B cell (primary cell): ENCODE results near the gene NFE2L1. TPM values are rescaled to one million over a fixed set of nuclear protein-coding genes. Genes with fewer than 3 reads are reported as not detected.
"Not testable (repeated sequence)": the region's sequence is repeated elsewhere in the genome, so short reads cannot be mapped to it uniquely, and the experiment has no call there.

ENCODE experiments used
- ATAC-seq: fragments of 200-7000 bp; cut with Tn5 transposase; one replicate; pipeline ENCODE4 v1.10.0; 2021; ENCODE audit warnings: low read depth, mild to moderate bottlenecking, moderate number of reproducible peaks, moderate library complexity
- CTCF ChIA-PET: fragments of 350-600 bp; sonication (Branson Sonifier 250); formaldehyde crosslinking; loops from one replicate; lab custom pipeline; 2021; ENCODE audit warnings: antibody characterized with exemption, inconsistent platforms; lab: Charles Lee
- POLR2A ChIA-PET: fragments of 350-600 bp; sonication (Branson Sonifier 250); formaldehyde crosslinking; loops from one replicate; lab custom pipeline; 2021; ENCODE audit warnings: antibody characterized with exemption; lab: Charles Lee
- DNase-seq: peaks from one replicate; pipeline ENCODE4 v3.0.0; 2013
- H2AFZ ChIP-seq: 2 replicates; pipeline ENCODE4 v1.6.1; 2012; ENCODE audit warnings: mild to moderate bottlenecking, low read depth, low read length; ENCODE audit not compliant: insufficient read depth, poor library complexity, severe bottlenecking
- H3K27ac ChIP-seq, 2 donors: 1 replicate in 1 of 2; 2 replicates in 1 of 2; pipeline ENCODE4 v1.5.1; 2012 to 2013; ENCODE audit warnings: low read length in 2 of 2, mild to moderate bottlenecking in 2 of 2, moderate library complexity in 1 of 2
- H3K27me3 ChIP-seq, 4 experiments: fragments of 200-600 bp in 1 of 4; sonication (generic) in 1 of 4; replicated peaks in 1 of 4; 1 replicate in 2 of 4; 2 replicates in 2 of 4; pipeline versions ENCODE4 v1.6.1 to v1.7.0; 2013 to 2016; ENCODE audit warnings: low read length in 3 of 4, mild to moderate bottlenecking in 2 of 4, mixed read lengths in 1 of 4, moderate library complexity in 1 of 4; ENCODE audit not compliant: insufficient read depth in 4 of 4, control insufficient read depth in 3 of 4; ENCODE audit errors: control extremely low read depth in 1 of 4
- H3K36me3 ChIP-seq, 2 experiments: replicated peaks in 1 of 2; 1 replicate in 1 of 2; 2 replicates in 1 of 2; pipeline versions ENCODE4 v1.6.1 to v1.7.1; 2013; ENCODE audit warnings: low read length in 1 of 2; ENCODE audit not compliant: insufficient read depth in 2 of 2, control insufficient read depth in 1 of 2; ENCODE audit errors: control extremely low read depth in 1 of 2, extremely low read depth in 1 of 2
- H3K4me1 ChIP-seq, 2 donors: fragments of 200-600 bp in 1 of 2; sonication (generic) in 1 of 2; 1 replicate in 1 of 2; 2 replicates in 1 of 2; pipeline versions ENCODE4 v1.5.1 to v1.6.1; 2013 to 2017; ENCODE audit warnings: low read length in 2 of 2; ENCODE audit not compliant: control insufficient read depth in 2 of 2, insufficient read depth in 2 of 2
- H3K4me2 ChIP-seq: replicated peaks from 2 replicates; pipeline ENCODE3; 2012; ENCODE audit warnings: mild to moderate bottlenecking, low read depth, low read length; ENCODE audit not compliant: poor library complexity, severe bottlenecking
- H3K4me3 ChIP-seq, 5 experiments: fragments of 200-600 bp in 1 of 5; sonication (generic) in 1 of 5; 1 replicate in 3 of 5; 2 replicates in 2 of 5; pipeline versions ENCODE4 v1.5.1 to v1.7.0; 2011 to 2016; ENCODE audit warnings: low read length in 4 of 5, mild to moderate bottlenecking in 4 of 5, low read depth in 2 of 5, control low read depth in 1 of 5, moderate library complexity in 1 of 5; ENCODE audit not compliant: insufficient read depth in 1 of 5; ENCODE audit errors: control extremely low read depth in 1 of 5, extremely low read depth in 1 of 5
- H3K79me2 ChIP-seq: fragments of 200-600 bp; sonication (generic); one replicate; pipeline ENCODE4 v1.6.0; 2016; ENCODE audit warnings: low read length; ENCODE audit not compliant: control insufficient read depth, insufficient read depth
- H3K9ac ChIP-seq: fragments of 200-600 bp; sonication (generic); 2 replicates; pipeline ENCODE4 v1.6.1; 2017; ENCODE audit warnings: mild to moderate bottlenecking, low read length, moderate library complexity
- H3K9me3 ChIP-seq, 3 donors: one replicate each; pipeline versions ENCODE4 v1.6.1 to v1.7.1; 2013; ENCODE audit warnings: low read length in 2 of 3; ENCODE audit not compliant: control insufficient read depth in 2 of 3, insufficient read depth in 1 of 3; ENCODE audit errors: control extremely low read depth in 1 of 3
- H4K20me1 ChIP-seq: 2 replicates; pipeline ENCODE4 v1.6.0; 2012; ENCODE audit warnings: mild to moderate bottlenecking, low read length; ENCODE audit not compliant: insufficient read depth, control insufficient read depth, poor library complexity, severe bottlenecking
- H3K27ac Mint-ChIP-seq: one replicate; pipeline ENCODE4 v1.8.0; 2021; ENCODE audit warnings: mixed read lengths
- H3K27me3 Mint-ChIP-seq: one replicate; pipeline ENCODE4 v1.8.0; 2021; ENCODE audit warnings: mixed read lengths
- H3K4me1 Mint-ChIP-seq: one replicate; pipeline ENCODE4 v1.8.0; 2021; ENCODE audit warnings: mixed read lengths
- H3K4me3 Mint-ChIP-seq: one replicate; pipeline ENCODE4 v1.8.0; 2021; ENCODE audit warnings: mixed read lengths
- H3K9me3 Mint-ChIP-seq: one replicate; pipeline ENCODE4 v1.8.0; 2022; ENCODE audit warnings: mixed read lengths; ENCODE audit not compliant: insufficient read depth
- EZH2 ChIP-seq: IDR thresholded peaks from 2 replicates; pipeline ENCODE4 v1.6.1; 2012; ENCODE audit warnings: borderline replicate concordance, low read depth, mild to moderate bottlenecking, moderate library complexity, low read length; ENCODE audit not compliant: insufficient read depth, poor library complexity, severe bottlenecking
- WGBS: methylation state at CpG from one replicate; pipeline ENCODE4 v1.1.5; 2013; ENCODE audit warnings: missing lambda C conversion rate; ENCODE audit not compliant: insufficient coverage; 5-methylcytosine and 5-hydroxymethylcytosine counted together
- intact Hi-C: fragments of 100-400 bp; cut with micrococcal nuclease; formaldehyde crosslinking; loops from one replicate; pipeline ENCODE4 v1.10.0; 2022
- polyA plus RNA-seq: library from polyadenylated mRNA; depleted of rRNA; stranded (reverse); fragments of >200 nt; gene quantifications from 2 replicates; pipeline ENCODE4 v1.2.3, GENCODE V29; 2012
- total RNA-seq, 2 donors: library from RNA; stranded (reverse); fragments of 120-200 nt in 1 of 2; gene quantifications; 1 replicate in 1 of 2; 2 replicates in 1 of 2; pipeline versions ENCODE4 v1.2.3 to v1.2.4, GENCODE V29; 2013 to 2022
- TF ChIP-seq, protein P1 (sequence below): fragments of 200-600 bp; IDR thresholded peaks from one replicate; pipeline ENCODE4 v1.8.0; 2022; ENCODE audit warnings: antibody characterized with exemption, mild to moderate bottlenecking

Gene NFE2L1
- total and polyA plus RNA-seq, 2 donors (not counting 1 experiment from before 2014, with no cell fraction given), result 25.2 to 66.4 TPM

DNA sequence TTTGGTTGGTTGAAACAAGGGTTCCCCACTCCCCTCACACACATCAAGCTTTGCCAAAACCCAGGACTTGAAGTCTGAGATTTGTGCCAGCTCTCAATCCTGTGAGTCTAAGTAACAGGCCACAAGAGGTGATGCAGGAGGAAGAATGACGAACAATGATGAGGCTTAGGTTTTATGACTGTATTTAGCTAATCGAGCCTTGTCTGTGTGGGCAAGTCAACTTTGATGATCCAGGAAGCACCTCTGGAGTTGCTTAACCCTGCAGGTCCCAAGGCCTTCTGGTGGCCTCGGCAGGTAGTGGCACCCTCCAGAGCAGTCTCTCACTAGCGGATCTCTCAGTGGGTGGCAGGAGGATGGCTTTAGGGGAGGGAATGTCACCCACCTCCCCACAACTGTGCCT is 48.6 kb upstream of the NFE2L1 start:
- no peak overlapping the region for H2AFZ ChIP-seq
- ChIA-PET POLR2A (no interaction called here), CTCF (interaction anchor here (1.4 to 2.5 kb wide), 2 partner anchors 11 to 21 kb away, joined by 3 to 7 read pairs; no protein-coding TSS in a partner anchor)
- peaks cover 13% of the 10 kb centered on the region for H3K27me3 Mint-ChIP-seq
- no peak overlapping the region for H3K4me3 Mint-ChIP-seq
- no peak overlapping the region for H3K4me3 ChIP-seq
- ATAC-seq (no peak), DNase-seq (no peak)
- H3K27ac Mint-ChIP-seq, result no peak overlapping the region
- H3K4me1 ChIP-seq, result no peaks in the 10 kb centered on the region
- H3K9ac ChIP-seq, result no peak overlapping the region
- no peaks in the 10 kb centered on the region for H3K9me3 Mint-ChIP-seq
- H3K27ac ChIP-seq, result no peak overlapping the region
- H4K20me1 ChIP-seq, result no peaks in the 10 kb centered on the region
- 53% methylated on average over 3 of the region's 4 CpGs for WGBS
- H3K4me1 Mint-ChIP-seq, result peaks cover 4% of the 10 kb centered on the region
- TF ChIP-seq EZH2, result no peak
- TF ChIP-seq, protein P1, sequence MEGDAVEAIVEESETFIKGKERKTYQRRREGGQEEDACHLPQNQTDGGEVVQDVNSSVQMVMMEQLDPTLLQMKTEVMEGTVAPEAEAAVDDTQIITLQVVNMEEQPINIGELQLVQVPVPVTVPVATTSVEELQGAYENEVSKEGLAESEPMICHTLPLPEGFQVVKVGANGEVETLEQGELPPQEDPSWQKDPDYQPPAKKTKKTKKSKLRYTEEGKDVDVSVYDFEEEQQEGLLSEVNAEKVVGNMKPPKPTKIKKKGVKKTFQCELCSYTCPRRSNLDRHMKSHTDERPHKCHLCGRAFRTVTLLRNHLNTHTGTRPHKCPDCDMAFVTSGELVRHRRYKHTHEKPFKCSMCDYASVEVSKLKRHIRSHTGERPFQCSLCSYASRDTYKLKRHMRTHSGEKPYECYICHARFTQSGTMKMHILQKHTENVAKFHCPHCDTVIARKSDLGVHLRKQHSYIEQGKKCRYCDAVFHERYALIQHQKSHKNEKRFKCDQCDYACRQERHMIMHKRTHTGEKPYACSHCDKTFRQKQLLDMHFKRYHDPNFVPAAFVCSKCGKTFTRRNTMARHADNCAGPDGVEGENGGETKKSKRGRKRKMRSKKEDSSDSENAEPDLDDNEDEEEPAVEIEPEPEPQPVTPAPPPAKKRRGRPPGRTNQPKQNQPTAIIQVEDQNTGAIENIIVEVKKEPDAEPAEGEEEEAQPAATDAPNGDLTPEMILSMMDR, result no peak
- no peaks in the 10 kb centered on the region for H3K79me2 ChIP-seq
- no peaks in the 10 kb centered on the region for H3K9me3 ChIP-seq
- H3K27me3 ChIP-seq, result peaks cover 0 to 16% (median 0%) of the 10 kb centered on the region in 4 experiments
- no peaks in the 10 kb centered on the region for H3K36me3 ChIP-seq
- intact Hi-C loops, result no loop called here
- H3K4me2 ChIP-seq, result no peak overlapping the region

DNA sequence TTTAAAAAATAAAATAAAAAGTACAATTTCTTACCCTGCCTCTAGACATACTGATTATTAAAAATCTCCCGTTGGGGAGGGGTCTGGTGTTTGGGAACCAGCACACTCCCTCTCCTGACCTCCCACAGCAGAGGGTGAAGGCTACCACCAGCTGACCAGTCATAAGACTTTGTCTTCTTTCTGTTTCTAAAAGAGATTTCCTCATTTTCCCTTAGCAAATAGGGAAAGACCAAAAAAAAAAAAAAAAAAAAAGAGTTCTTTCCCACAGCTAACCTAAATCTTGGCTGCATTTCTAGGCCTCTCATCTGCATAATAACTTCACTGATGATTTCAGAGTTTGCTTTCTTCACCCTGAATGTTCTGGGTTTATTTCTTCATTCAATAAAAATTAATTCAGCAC is 47.0 kb upstream of the NFE2L1 start:
- no peaks in the 10 kb centered on the region for H3K9me3 Mint-ChIP-seq
- TF ChIP-seq, protein P1, result no peak
- TF ChIP-seq EZH2, result no peak
- no peaks in the 10 kb centered on the region for H3K4me1 ChIP-seq
- ATAC-seq, result no peak
- no peak overlapping the region for H3K4me2 ChIP-seq
- intact Hi-C loops, result no loop called here
- no peaks in the 10 kb centered on the region for H3K9me3 ChIP-seq
- H3K4me3 ChIP-seq, result no peak overlapping the region
- no peak overlapping the region for H3K9ac ChIP-seq
- H2AFZ ChIP-seq, result no peak overlapping the region
- WGBS, result no CpG with 5 or more reads among the region's 1 CpG
- no peak overlapping the region for H3K4me3 Mint-ChIP-seq
- H4K20me1 ChIP-seq, result no peaks in the 10 kb centered on the region
- ChIA-PET CTCF (no interaction called here), POLR2A (interaction anchor here (0.6 kb wide), 1 partner anchor 132 kb away, joined by 4 read pairs; no protein-coding TSS in a partner anchor)
- H3K27me3 ChIP-seq, result peaks cover 0 to 9% (median 0%) of the 10 kb centered on the region in 4 experiments
- no peak for DNase-seq
- H3K4me1 Mint-ChIP-seq, result peaks cover 4% of the 10 kb centered on the region
- no peaks in the 10 kb centered on the region for H3K36me3 ChIP-seq
- H3K27ac Mint-ChIP-seq, result no peak overlapping the region
- H3K27ac ChIP-seq, result no peak overlapping the region
- H3K79me2 ChIP-seq, result no peaks in the 10 kb centered on the region
- peaks cover 12% of the 10 kb centered on the region for H3K27me3 Mint-ChIP-seq

DNA sequence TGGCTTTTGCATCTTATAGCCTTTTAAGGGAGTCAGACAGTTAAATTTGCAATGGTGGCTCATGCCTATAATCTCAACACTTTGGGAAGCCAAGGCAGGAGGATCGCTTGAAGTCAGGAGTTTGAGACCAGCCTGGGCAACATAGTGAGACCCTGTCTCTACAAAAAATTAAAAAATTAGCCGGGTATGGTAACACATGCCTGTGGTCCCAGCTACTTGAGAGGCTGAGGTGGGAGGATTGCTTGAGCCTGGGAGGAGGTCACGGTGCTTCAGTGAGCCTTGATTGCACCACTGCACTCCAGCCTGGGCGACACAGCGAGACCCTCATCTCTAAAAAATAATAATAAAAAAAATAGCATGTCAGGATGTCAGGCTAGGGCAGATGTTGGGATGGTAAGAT is 46.5 kb upstream of the NFE2L1 start:
- H3K9me3 ChIP-seq, intact Hi-C loops, H2AFZ ChIP-seq, H4K20me1 ChIP-seq, H3K27ac Mint-ChIP-seq, H3K36me3 ChIP-seq, H3K4me1 Mint-ChIP-seq, H3K27me3 Mint-ChIP-seq, H3K4me2 ChIP-seq, DNase-seq, H3K4me3 Mint-ChIP-seq, ATAC-seq, H3K27ac ChIP-seq, H3K9me3 Mint-ChIP-seq, H3K27me3 ChIP-seq, H3K4me3 ChIP-seq, H3K79me2 ChIP-seq, H3K4me1 ChIP-seq, H3K9ac ChIP-seq: not testable (repeated sequence)
- 100% methylated on average over 1 of the region's 5 CpGs for WGBS
- ChIA-PET POLR2A (interaction anchor here (0.6 kb wide), 1 partner anchor 131 kb away, joined by 4 read pairs; no protein-coding TSS in a partner anchor), CTCF (interaction anchor here (1.4 kb wide), 1 partner anchor 9 kb away, joined by 3 read pairs; no protein-coding TSS in a partner anchor)
